Neural crest cell (in vitro differentiated cells): ENCODE measurements around the gene LRRC37A. TPM values are rescaled to one million over a fixed set of nuclear protein-coding genes. Genes with fewer than 3 reads are reported as not detected.
"Not testable (repeated sequence)": the region's sequence is repeated elsewhere in the genome, so short reads cannot be mapped to it uniquely, and the experiment has no call there.

Experiments used
- DNase-seq: peaks from one replicate; pipeline ENCODE4 v3.0.0; 2021; ENCODE audit warnings: low read depth, mixed read lengths, low spot score
- H3K27ac Mint-ChIP-seq: one replicate; pipeline ENCODE4 v1.8.0; 2021; ENCODE audit warnings: mild to moderate bottlenecking, mixed read lengths; ENCODE audit not compliant: unreplicated experiment
- H3K27me3 Mint-ChIP-seq: 2 replicates; pipeline ENCODE4 v1.8.0; 2021; ENCODE audit warnings: low read depth, mild to moderate bottlenecking, mixed read lengths
- H3K36me3 Mint-ChIP-seq: 2 replicates; pipeline ENCODE4 v1.8.0; 2021; ENCODE audit warnings: low read depth, mild to moderate bottlenecking, mixed read lengths
- H3K4me1 Mint-ChIP-seq: 2 replicates; pipeline ENCODE4 v1.8.0; 2021; ENCODE audit warnings: mixed read lengths
- H3K4me3 Mint-ChIP-seq: one replicate; pipeline ENCODE4 v1.8.0; 2021; ENCODE audit warnings: mild to moderate bottlenecking, mixed read lengths
- H3K9me3 Mint-ChIP-seq: 2 replicates; pipeline ENCODE4 v1.8.0; 2021; ENCODE audit warnings: mixed read lengths
- CTCF ChIP-seq: fragments of 200-600 bp; sonication (generic); conservative IDR thresholded peaks from 2 replicates; pipeline ENCODE4 v1.5.0; 2021; ENCODE audit warnings: antibody characterized with exemption, mild to moderate bottlenecking
- total RNA-seq: library from RNA; stranded (reverse); gene quantifications from 2 replicates; pipeline ENCODE4 v1.2.1, GENCODE V29; 2021

The LRRC37A gene
- total RNA-seq, 1 donor from 2014 or later: 3.6 TPM

GRCh38 chr17:46264456-46265198, 30.3 kb upstream of the LRRC37A start:
- no peaks in the 10 kb centered on the region for H3K9me3 Mint-ChIP-seq
- peak overlapping the region; percentile 75 for H3K4me3 Mint-ChIP-seq
- peaks cover 17% of the 10 kb centered on the region for H3K4me1 Mint-ChIP-seq
- H3K36me3 Mint-ChIP-seq: peaks cover 5% of the 10 kb centered on the region
- no peak for TF ChIP-seq CTCF
- H3K27me3 Mint-ChIP-seq: peaks cover 66% of the 10 kb centered on the region
- no peak overlapping the region for H3K27ac Mint-ChIP-seq
- no peak for DNase-seq

GRCh38 chr17:46266063-46266655, 28.8 kb upstream of the LRRC37A start:
- H3K27ac Mint-ChIP-seq: peak overlapping the region; percentile 64
- not testable (repeated sequence) for H3K9me3 Mint-ChIP-seq, DNase-seq, H3K36me3 Mint-ChIP-seq
- peak overlapping the region; percentile 89 for H3K4me3 Mint-ChIP-seq
- peaks cover 72% of the 10 kb centered on the region for H3K27me3 Mint-ChIP-seq
- peaks cover 13% of the 10 kb centered on the region for H3K4me1 Mint-ChIP-seq

- Mint-ChIP-seq H3K4me3 (peak overlapping the region; percentile 89), H3K4me1 (peaks cover 13% of the 10 kb centered on the region), H3K9me3 (no peaks in the 10 kb centered on the region), H3K27ac (peak overlapping the region; percentile 64), H3K27me3 (peaks cover 76% of the 10 kb centered on the region), H3K36me3 (no peaks in the 10 kb centered on the region)
- no peak for TF ChIP-seq CTCF
- DNase-seq: peak; percentile 77
Measured at GRCh38 chr17:46266656-46267544, 28.0 kb upstream of the LRRC37A start.

GRCh38 chr17:46270032-46270431, 24.9 kb upstream of the LRRC37A start:
- DNase-seq: no peak
- no peak overlapping the region for H3K27ac Mint-ChIP-seq
- H3K4me3 Mint-ChIP-seq: no peak overlapping the region
- peaks cover 81% of the 10 kb centered on the region for H3K27me3 Mint-ChIP-seq
- no peak for TF ChIP-seq CTCF
- peaks cover 21% of the 10 kb centered on the region for H3K4me1 Mint-ChIP-seq
- no peaks in the 10 kb centered on the region for H3K36me3 Mint-ChIP-seq
- no peaks in the 10 kb centered on the region for H3K9me3 Mint-ChIP-seq

GRCh38 chr17:46273541-46274236, 21.2 kb upstream of the LRRC37A start:
- Mint-ChIP-seq H3K36me3 (no peaks in the 10 kb centered on the region), H3K27me3 (peaks cover 57% of the 10 kb centered on the region), H3K4me3 (no peak overlapping the region), H3K4me1 (peaks cover 8% of the 10 kb centered on the region), H3K27ac (no peak overlapping the region), H3K9me3 (no peaks in the 10 kb centered on the region)
- no peak for DNase-seq
- no peak for TF ChIP-seq CTCF
